Skeletal muscle tissue (tissue), 4 donors: ENCODE results near the gene CACNB3. TPM values are rescaled to one million over a fixed set of nuclear protein-coding genes. Genes with fewer than 3 reads are reported as not detected.

Experiments used
- H3K27ac ChIP-seq: one replicate; pipeline ENCODE4 v1.7.0; 2013; ENCODE audit warnings: mild to moderate bottlenecking, low read depth, low read length, inconsistent platforms
- H3K27me3 ChIP-seq, 3 donors: one replicate each; pipeline ENCODE4 v1.7.0; 2013; ENCODE audit warnings: low read length in 3 of 3; ENCODE audit not compliant: control insufficient read depth in 3 of 3, insufficient read depth in 3 of 3
- H3K36me3 ChIP-seq, 3 donors: one replicate each; pipeline ENCODE4 v1.7.0; 2013; ENCODE audit warnings: low read length in 3 of 3; ENCODE audit not compliant: control insufficient read depth in 3 of 3, insufficient read depth in 3 of 3
- H3K4me1 ChIP-seq, 3 donors: one replicate each; pipeline ENCODE4 v1.7.0; 2013; ENCODE audit warnings: low read length in 3 of 3, mild to moderate bottlenecking in 3 of 3; ENCODE audit not compliant: control insufficient read depth in 3 of 3, insufficient read depth in 3 of 3
- H3K4me3 ChIP-seq, 3 donors: one replicate each; pipeline ENCODE4 v1.7.0; 2013; ENCODE audit warnings: low read length in 3 of 3
- H3K9ac ChIP-seq, 3 donors: one replicate each; pipeline ENCODE4 v1.7.0; 2013; ENCODE audit warnings: low read length in 3 of 3, mild to moderate bottlenecking in 3 of 3, moderate library complexity in 2 of 3, low read depth in 1 of 3
- H3K9me3 ChIP-seq, 3 donors: one replicate each; pipeline ENCODE4 v1.7.0; 2013; ENCODE audit warnings: low read length in 3 of 3; ENCODE audit not compliant: control insufficient read depth in 3 of 3
- total RNA-seq: library from RNA; depleted of rRNA; stranded (reverse); fragments of >200 nt; gene quantifications from one replicate; pipeline ENCODE4 v1.2.3, GENCODE V29; 2014
- donor health status: Osteomylitis.

Gene CACNB3
- total RNA-seq, 1 donor from 2014 or later = 4.2 TPM

- H3K27ac ChIP-seq = no peak overlapping the region
- H3K27me3 ChIP-seq = peaks cover 3 to 28% (median 18%) of the 10 kb centered on the region in 3 donors
- H3K9me3 ChIP-seq = no peaks in the 10 kb centered on the region
- peak overlapping the region in 2 of 3 donors; percentile 88 to 89 for H3K4me3 ChIP-seq
- no peaks in the 10 kb centered on the region for H3K36me3 ChIP-seq
- peaks cover 19 to 57% (median 29%) of the 10 kb centered on the region in 3 donors for H3K4me1 ChIP-seq
- H3K9ac ChIP-seq = peak overlapping the region in 2 of 3 donors; percentile 56 to 81
Measured at GRCh38 chr12:48816143-48816854, 2.0 kb upstream of the CACNB3 start.

GRCh38 chr12:48818831-48819590 is 715 bp downstream of the CACNB3 start:
- peaks cover 18 to 42% (median 25%) of the 10 kb centered on the region in 3 donors for H3K4me1 ChIP-seq
- H3K36me3 ChIP-seq = no peaks in the 10 kb centered on the region
- H3K27me3 ChIP-seq = peaks cover 3 to 28% (median 18%) of the 10 kb centered on the region in 3 donors
- H3K27ac ChIP-seq = no peak overlapping the region
- peak overlapping the region; percentile 38 to 49 (median 46) for H3K4me3 ChIP-seq
- no peaks in the 10 kb centered on the region for H3K9me3 ChIP-seq
- H3K9ac ChIP-seq = no peak overlapping the region

GRCh38 chr12:48819986-48820725 is 1.9 kb downstream of the CACNB3 start:
- Histone ChIP-seq H3K27ac (no peak overlapping the region), H3K9me3 (no peaks in the 10 kb centered on the region), H3K36me3 (no peaks in the 10 kb centered on the region), H3K27me3 (peaks cover 3 to 28% (median 18%) of the 10 kb centered on the region in 3 donors), H3K4me1 (peaks cover 12 to 32% (median 20%) of the 10 kb centered on the region in 3 donors), H3K4me3 (no peak overlapping the region), H3K9ac (no peak overlapping the region)

- no peaks in the 10 kb centered on the region for H3K36me3 ChIP-seq
- no peak overlapping the region for H3K9ac ChIP-seq
- H3K4me1 ChIP-seq = peaks cover 5 to 20% (median 10%) of the 10 kb centered on the region in 3 donors
- H3K27ac ChIP-seq = no peak overlapping the region
- H3K9me3 ChIP-seq = no peaks in the 10 kb centered on the region
- no peak overlapping the region for H3K4me3 ChIP-seq
- peaks cover 3 to 28% (median 14%) of the 10 kb centered on the region in 3 donors for H3K27me3 ChIP-seq
Measured at GRCh38 chr12:48822139-48822538, 3.8 kb downstream of the CACNB3 start.

GRCh38 chr12:48822711-48823110 is 4.4 kb downstream of the CACNB3 start:
- Histone ChIP-seq H3K9ac (no peak overlapping the region), H3K36me3 (peaks cover 0 to 5% (median 0%) of the 10 kb centered on the region in 3 donors), H3K9me3 (no peaks in the 10 kb centered on the region), H3K4me1 (peaks cover 3 to 15% (median 9%) of the 10 kb centered on the region in 3 donors), H3K27ac (no peak overlapping the region), H3K4me3 (no peak overlapping the region), H3K27me3 (peaks cover 3 to 24% (median 9%) of the 10 kb centered on the region in 3 donors)

- Histone ChIP-seq H3K4me1 (peaks cover 0 to 9% (median 4%) of the 10 kb centered on the region in 3 donors), H3K27me3 (peaks cover 0 to 18% (median 5%) of the 10 kb centered on the region in 3 donors), H3K27ac (no peak overlapping the region), H3K36me3 (peaks cover under 1 to 6% (median 2%) of the 10 kb centered on the region in 3 donors), H3K4me3 (no peak overlapping the region), H3K9ac (no peak overlapping the region), H3K9me3 (no peaks in the 10 kb centered on the region)
Measured at GRCh38 chr12:48823281-48823680, 5.0 kb downstream of the CACNB3 start.

GRCh38 chr12:48824112-48824511 is 5.8 kb downstream of the CACNB3 start:
- no peak overlapping the region for H3K4me3 ChIP-seq
- peaks cover 0 to 4% (median 1%) of the 10 kb centered on the region in 3 donors for H3K4me1 ChIP-seq
- peaks cover 5 to 14% (median 8%) of the 10 kb centered on the region in 3 donors for H3K36me3 ChIP-seq
- no peak overlapping the region for H3K27ac ChIP-seq
- H3K9me3 ChIP-seq = no peaks in the 10 kb centered on the region
- no peak overlapping the region for H3K9ac ChIP-seq
- peaks cover 0 to 14% (median 3%) of the 10 kb centered on the region in 3 donors for H3K27me3 ChIP-seq

- Histone ChIP-seq H3K4me1 (no peaks in the 10 kb centered on the region), H3K27me3 (peaks cover 0 to 6% (median 0%) of the 10 kb centered on the region in 3 donors), H3K36me3 (peaks cover 13 to 22% (median 15%) of the 10 kb centered on the region in 3 donors), H3K9ac (no peak overlapping the region), H3K9me3 (no peaks in the 10 kb centered on the region), H3K27ac (no peak overlapping the region), H3K4me3 (no peak overlapping the region)
Measured at GRCh38 chr12:48824905-48825304, 6.6 kb downstream of the CACNB3 start.

GRCh38 chr12:48826209-48826855 is 8.0 kb downstream of the CACNB3 start:
- Histone ChIP-seq H3K36me3 (peaks cover 27 to 36% (median 30%) of the 10 kb centered on the region in 3 donors), H3K9me3 (no peaks in the 10 kb centered on the region), H3K27me3 (no peaks in the 10 kb centered on the region), H3K27ac (no peak overlapping the region), H3K9ac (no peak overlapping the region), H3K4me1 (no peaks in the 10 kb centered on the region), H3K4me3 (no peak overlapping the region)
